ENCODE measurements around the gene FYB2. TPM values are rescaled to one million over a fixed set of nuclear protein-coding genes. Genes with fewer than 3 reads are reported as not detected.

Gene FYB2
- total RNA-seq, 1 donor from 2014 or later: 0.14 TPM

DNA sequence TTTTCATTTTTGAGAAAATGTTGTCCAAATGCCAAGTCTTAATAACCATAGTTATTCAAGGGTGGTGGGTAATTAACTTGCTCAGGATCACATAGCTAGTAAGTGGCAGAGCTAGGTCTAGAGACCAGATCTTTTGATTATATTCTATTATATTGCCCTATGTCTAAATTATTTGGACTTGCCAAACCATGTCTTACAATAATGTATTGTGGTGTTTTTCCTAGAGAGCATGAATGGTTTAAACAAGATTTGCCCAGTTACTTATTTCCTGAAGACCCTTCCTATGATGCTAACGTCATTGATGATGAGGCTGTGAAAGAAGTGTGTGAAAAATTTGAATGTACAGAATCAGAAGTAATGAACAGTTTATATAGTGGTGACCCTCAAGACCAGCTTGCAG is 115.5 kb downstream of the FYB2 start:
- no peak for DNase-seq (ENCODE audit: low read depth)
- Histone ChIP-seq H3K4me3 (ENCODE audit: insufficient read depth, low read depth, low read length) (no peak overlapping the region), H3K27me3 (ENCODE audit: insufficient read depth, low read length) (no peaks in the 10 kb centered on the region), H3K9ac (ENCODE audit: low read length) (no peak overlapping the region), H3K36me3 (ENCODE audit: insufficient read depth, low read length) (no peaks in the 10 kb centered on the region), H3K4me1 (ENCODE audit: insufficient read depth, low read length) (no peaks in the 10 kb centered on the region), H3K27ac (ENCODE audit: low read depth, low read length) (no peak overlapping the region), H4K20me1 (ENCODE audit: insufficient read depth, low read length) (no peaks in the 10 kb centered on the region), H2AFZ (ENCODE audit: low read depth, low read length) (no peak overlapping the region), H3K79me2 (ENCODE audit: insufficient read depth, low read length) (no peaks in the 10 kb centered on the region), H3K9me3 (ENCODE audit: insufficient read depth, low read depth, low read length) (peaks cover 3% of the 10 kb centered on the region), H3K4me2 (ENCODE audit: low read length) (no peak overlapping the region)
- FAIRE-seq: no peak
- Mint-ChIP-seq H3K27me3 (ENCODE audit: low read depth, unreplicated experiment) (no peaks in the 10 kb centered on the region), H3K4me3 (ENCODE audit: unreplicated experiment) (no peak overlapping the region), H3K27ac (ENCODE audit: unreplicated experiment) (no peak overlapping the region), H3K4me1 (ENCODE audit: low read depth, unreplicated experiment) (no peaks in the 10 kb centered on the region), H3K9me3 (ENCODE audit: unreplicated experiment) (no peaks in the 10 kb centered on the region), H3K36me3 (ENCODE audit: low read depth, unreplicated experiment) (no peaks in the 10 kb centered on the region)
- TF ChIP-seq EZH2 (IDR thresholded peaks at IDR 0.05; ENCODE audit: insufficient read depth, low read length) (no peak), CTCF (IDR thresholded peaks at IDR 0.05; ENCODE audit: insufficient read depth, low read depth, low read length) (no peak)

GRCh38 chr1:56696663-56697062 is 122.5 kb downstream of the FYB2 start:
- H3K27me3 ChIP-seq (ENCODE audit: insufficient read depth, low read length): no peaks in the 10 kb centered on the region
- no peak for FAIRE-seq
- no peaks in the 10 kb centered on the region for H3K79me2 ChIP-seq (ENCODE audit: insufficient read depth, low read length)

More at GRCh38 chr1:56696663-56697062, 122.5 kb downstream of the FYB2 start:
- Mint-ChIP-seq H3K27me3 (ENCODE audit: low read depth, unreplicated experiment) (no peaks in the 10 kb centered on the region), H3K4me3 (ENCODE audit: unreplicated experiment) (no peak overlapping the region), H3K27ac (ENCODE audit: unreplicated experiment) (no peak overlapping the region), H3K4me1 (ENCODE audit: low read depth, unreplicated experiment) (no peaks in the 10 kb centered on the region), H3K36me3 (ENCODE audit: low read depth, unreplicated experiment) (no peaks in the 10 kb centered on the region), H3K9me3 (ENCODE audit: unreplicated experiment) (no peaks in the 10 kb centered on the region)
- H2AFZ ChIP-seq (ENCODE audit: low read depth, low read length): no peak overlapping the region
- H3K36me3 ChIP-seq (ENCODE audit: insufficient read depth, low read length): no peaks in the 10 kb centered on the region
- H3K9me3 ChIP-seq (ENCODE audit: insufficient read depth, low read depth, low read length): no peaks in the 10 kb centered on the region
- H3K9ac ChIP-seq (ENCODE audit: low read length): no peak overlapping the region
- no peak overlapping the region for H3K4me3 ChIP-seq (ENCODE audit: insufficient read depth, low read depth, low read length)
- no peak overlapping the region for H3K4me2 ChIP-seq (ENCODE audit: low read length)
- no peak for TF ChIP-seq EZH2 (IDR thresholded peaks at IDR 0.05; ENCODE audit: insufficient read depth, low read length)
- TF ChIP-seq CTCF (IDR thresholded peaks at IDR 0.05; ENCODE audit: insufficient read depth, low read depth, low read length): no peak
- DNase-seq (ENCODE audit: low read depth): no peak
- H4K20me1 ChIP-seq (ENCODE audit: insufficient read depth, low read length): no peaks in the 10 kb centered on the region
- no peaks in the 10 kb centered on the region for H3K4me1 ChIP-seq (ENCODE audit: insufficient read depth, low read length)
- H3K27ac ChIP-seq (ENCODE audit: low read depth, low read length): no peak overlapping the region
